ENCODE results near the gene HIVEP3. TPM values are rescaled to one million over a fixed set of nuclear protein-coding genes. Genes with fewer than 3 reads are reported as not detected.

HIVEP3 gene
- total RNA-seq, 1 donor from 2014 or later, result 8.9 TPM

DNA sequence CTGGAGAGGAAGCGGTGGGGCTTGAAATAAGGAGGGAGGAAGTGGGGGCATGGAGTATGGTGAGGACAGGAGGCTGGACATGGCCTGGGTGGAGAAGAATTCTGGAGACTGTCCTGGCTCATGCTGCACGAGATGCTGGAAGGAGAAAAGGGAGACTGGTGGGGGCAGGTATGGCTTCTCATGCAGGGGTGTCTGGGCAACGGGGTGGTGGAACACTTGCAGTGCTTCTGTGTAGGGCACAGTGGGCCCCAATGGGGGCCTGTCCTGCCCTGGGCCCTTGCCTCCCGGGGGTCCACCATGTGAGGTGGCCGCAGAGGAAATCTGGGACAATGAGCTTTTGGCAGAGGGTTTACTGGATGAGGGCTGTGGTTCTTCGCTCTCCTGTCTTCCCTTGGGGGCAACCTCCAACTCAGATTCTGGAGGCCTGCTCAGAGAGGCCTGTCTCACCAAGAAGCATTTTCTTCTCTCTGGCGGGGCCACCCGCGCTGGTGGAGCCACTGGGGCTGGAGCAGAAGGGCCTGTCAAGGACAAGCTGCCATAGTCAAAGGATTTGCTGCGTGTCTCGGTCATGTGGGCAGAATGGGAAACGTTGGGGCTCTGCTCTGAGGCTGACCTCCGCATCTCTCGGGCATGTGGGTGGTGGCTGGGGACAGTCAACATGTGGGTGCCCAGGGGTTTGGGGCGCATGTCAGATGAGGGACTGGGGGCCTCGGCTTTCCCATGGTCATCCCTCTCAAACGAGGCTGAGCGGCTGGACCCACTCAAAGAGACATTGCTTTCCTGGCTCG lies 337.3 kb downstream of the HIVEP3 start:
- no peak overlapping the region for H3K4me3 Mint-ChIP-seq (ENCODE audit: unreplicated experiment)
- Histone ChIP-seq H3K27me3 (ENCODE audit: insufficient read depth, low read length) (no peaks in the 10 kb centered on the region), H3K9ac (ENCODE audit: low read length) (no peak overlapping the region), H3K27ac (ENCODE audit: low read depth, low read length) (no peak overlapping the region), H3K36me3 (ENCODE audit: insufficient read depth, low read length) (no peaks in the 10 kb centered on the region), H3K4me3 (ENCODE audit: insufficient read depth, low read depth, low read length) (no peak overlapping the region), H3K9me3 (ENCODE audit: insufficient read depth, low read depth, low read length) (no peaks in the 10 kb centered on the region), H3K4me1 (ENCODE audit: insufficient read depth, low read length) (peaks cover 6% of the 10 kb centered on the region), H3K79me2 (ENCODE audit: insufficient read depth, low read length) (no peaks in the 10 kb centered on the region), H2AFZ (ENCODE audit: low read depth, low read length) (no peak overlapping the region), H4K20me1 (ENCODE audit: insufficient read depth, low read length) (peaks cover 19% of the 10 kb centered on the region), H3K4me2 (ENCODE audit: low read length) (no peak overlapping the region)
- FAIRE-seq, result no peak
- peaks cover 21% of the 10 kb centered on the region for H3K36me3 Mint-ChIP-seq (ENCODE audit: low read depth, unreplicated experiment)
- H3K27ac Mint-ChIP-seq (ENCODE audit: unreplicated experiment), result no peak overlapping the region
- H3K27me3 Mint-ChIP-seq (ENCODE audit: low read depth, unreplicated experiment), result peaks cover 19% of the 10 kb centered on the region
- H3K4me1 Mint-ChIP-seq (ENCODE audit: low read depth, unreplicated experiment), result peaks cover 3% of the 10 kb centered on the region
- DNase-seq (ENCODE audit: low read depth), result no peak
- TF ChIP-seq, protein P1, sequence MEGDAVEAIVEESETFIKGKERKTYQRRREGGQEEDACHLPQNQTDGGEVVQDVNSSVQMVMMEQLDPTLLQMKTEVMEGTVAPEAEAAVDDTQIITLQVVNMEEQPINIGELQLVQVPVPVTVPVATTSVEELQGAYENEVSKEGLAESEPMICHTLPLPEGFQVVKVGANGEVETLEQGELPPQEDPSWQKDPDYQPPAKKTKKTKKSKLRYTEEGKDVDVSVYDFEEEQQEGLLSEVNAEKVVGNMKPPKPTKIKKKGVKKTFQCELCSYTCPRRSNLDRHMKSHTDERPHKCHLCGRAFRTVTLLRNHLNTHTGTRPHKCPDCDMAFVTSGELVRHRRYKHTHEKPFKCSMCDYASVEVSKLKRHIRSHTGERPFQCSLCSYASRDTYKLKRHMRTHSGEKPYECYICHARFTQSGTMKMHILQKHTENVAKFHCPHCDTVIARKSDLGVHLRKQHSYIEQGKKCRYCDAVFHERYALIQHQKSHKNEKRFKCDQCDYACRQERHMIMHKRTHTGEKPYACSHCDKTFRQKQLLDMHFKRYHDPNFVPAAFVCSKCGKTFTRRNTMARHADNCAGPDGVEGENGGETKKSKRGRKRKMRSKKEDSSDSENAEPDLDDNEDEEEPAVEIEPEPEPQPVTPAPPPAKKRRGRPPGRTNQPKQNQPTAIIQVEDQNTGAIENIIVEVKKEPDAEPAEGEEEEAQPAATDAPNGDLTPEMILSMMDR (IDR thresholded peaks at IDR 0.05; ENCODE audit: insufficient read depth, low read depth, low read length), result no peak
- TF ChIP-seq EZH2 (IDR thresholded peaks at IDR 0.05; ENCODE audit: insufficient read depth, low read length), result no peak
- peaks cover 5% of the 10 kb centered on the region for H3K9me3 Mint-ChIP-seq (ENCODE audit: unreplicated experiment)

DNA sequence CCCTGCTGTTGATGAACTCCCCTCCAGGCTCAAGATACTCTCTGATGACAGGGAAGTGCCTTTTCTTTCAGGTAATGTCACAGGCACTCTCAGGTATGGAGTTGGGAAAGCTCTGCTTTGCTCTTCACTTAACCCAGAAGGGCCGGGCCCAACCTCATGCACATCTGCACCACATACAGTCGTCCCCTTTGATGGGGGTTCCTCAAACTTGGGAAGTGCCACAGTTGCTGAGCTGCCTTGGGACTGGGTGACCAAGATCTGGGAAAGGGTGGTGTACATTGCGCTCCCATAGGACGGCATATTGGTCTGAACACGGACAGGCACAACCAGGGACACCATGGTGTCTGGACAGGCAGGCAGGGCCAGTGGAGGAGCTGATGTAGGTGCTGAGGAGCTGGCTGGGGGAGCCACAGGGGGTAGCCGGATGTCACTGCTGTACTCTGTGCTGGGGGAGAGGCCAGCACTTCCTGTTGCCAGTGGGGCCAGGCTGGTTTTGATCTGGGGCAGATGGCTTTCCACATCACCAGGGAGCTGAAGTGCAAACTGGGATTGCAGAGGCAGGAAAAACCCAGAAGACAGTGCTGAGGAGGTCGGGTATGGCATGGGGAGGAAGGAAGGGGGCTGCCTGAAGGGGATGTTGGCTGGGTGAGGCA lies 338.1 kb downstream of the HIVEP3 start:
- Mint-ChIP-seq H3K27me3 (ENCODE audit: low read depth, unreplicated experiment) (peaks cover 19% of the 10 kb centered on the region), H3K9me3 (ENCODE audit: unreplicated experiment) (peaks cover 4% of the 10 kb centered on the region), H3K4me3 (ENCODE audit: unreplicated experiment) (peak overlapping the region; percentile 34), H3K36me3 (ENCODE audit: low read depth, unreplicated experiment) (peaks cover 21% of the 10 kb centered on the region), H3K27ac (ENCODE audit: unreplicated experiment) (no peak overlapping the region), H3K4me1 (ENCODE audit: low read depth, unreplicated experiment) (peaks cover 3% of the 10 kb centered on the region)
- peaks cover 8% of the 10 kb centered on the region for H3K4me1 ChIP-seq (ENCODE audit: insufficient read depth, low read length)
- FAIRE-seq, result no peak
- H3K4me2 ChIP-seq (ENCODE audit: low read length), result no peak overlapping the region
- no peak overlapping the region for H2AFZ ChIP-seq (ENCODE audit: low read depth, low read length)
- DNase-seq (ENCODE audit: low read depth), result no peak
- H3K27me3 ChIP-seq (ENCODE audit: insufficient read depth, low read length), result no peaks in the 10 kb centered on the region
- no peaks in the 10 kb centered on the region for H3K79me2 ChIP-seq (ENCODE audit: insufficient read depth, low read length)
- no peaks in the 10 kb centered on the region for H3K9me3 ChIP-seq (ENCODE audit: insufficient read depth, low read depth, low read length)
- H3K36me3 ChIP-seq (ENCODE audit: insufficient read depth, low read length), result no peaks in the 10 kb centered on the region
- H4K20me1 ChIP-seq (ENCODE audit: insufficient read depth, low read length), result peaks cover 15% of the 10 kb centered on the region
- H3K27ac ChIP-seq (ENCODE audit: low read depth, low read length), result no peak overlapping the region
- H3K9ac ChIP-seq (ENCODE audit: low read length), result no peak overlapping the region
- TF ChIP-seq EZH2 (IDR thresholded peaks at IDR 0.05; ENCODE audit: insufficient read depth, low read length), result no peak
- TF ChIP-seq, protein P1 (IDR thresholded peaks at IDR 0.05; ENCODE audit: insufficient read depth, low read depth, low read length), result no peak
- H3K4me3 ChIP-seq (ENCODE audit: insufficient read depth, low read depth, low read length), result no peak overlapping the region

All from astrocyte (in vitro differentiated cells and primary cell).